ENCODE measurements around the gene MYH15.

Gene MYH15

GRCh38 chr3:108472001-108472591, 38.3 kb downstream of the MYH15 start:
- no peak for DNase-seq (ENCODE audit: low read depth in 2 of 2)

- no peak for DNase-seq (ENCODE audit: low read depth in 2 of 2)
Observed at GRCh38 chr3:108471426-108471825, 39.0 kb downstream of the MYH15 start.

- DNase-seq (ENCODE audit: low read depth in 2 of 2): no peak
Observed at GRCh38 chr3:108469126-108469525, 41.3 kb downstream of the MYH15 start.

GRCh38 chr3:108468577-108468976, 41.8 kb downstream of the MYH15 start:
- DNase-seq (ENCODE audit: low read depth in 2 of 2): no peak

GRCh38 chr3:108462899-108463298, 47.5 kb downstream of the MYH15 start:
- DNase-seq (ENCODE audit: low read depth in 2 of 2): no peak

GRCh38 chr3:108461661-108462111, 48.7 kb downstream of the MYH15 start:
- no peak for DNase-seq (ENCODE audit: low read depth in 2 of 2)

GRCh38 chr3:108459225-108459624, 51.2 kb downstream of the MYH15 start:
- DNase-seq (ENCODE audit: low read depth in 2 of 2): no peak

- no peak for DNase-seq (ENCODE audit: low read depth in 2 of 2)
Observed at GRCh38 chr3:108455212-108455705, 55.1 kb downstream of the MYH15 start.

GRCh38 chr3:108453565-108453964, 56.8 kb downstream of the MYH15 start:
- DNase-seq (ENCODE audit: low read depth in 2 of 2): no peak

GRCh38 chr3:108450444-108450843, 60.0 kb downstream of the MYH15 start:
- no peak for DNase-seq (ENCODE audit: low read depth in 2 of 2)

GRCh38 chr3:108448593-108448992, 61.8 kb downstream of the MYH15 start:
- no peak for DNase-seq (ENCODE audit: low read depth in 2 of 2)

GRCh38 chr3:108447096-108447847, 63.1 kb downstream of the MYH15 start:
- DNase-seq (ENCODE audit: low read depth in 2 of 2): no peak

GRCh38 chr3:108442281-108442680, 68.1 kb downstream of the MYH15 start:
- DNase-seq (ENCODE audit: low read depth in 2 of 2): no peak

GRCh38 chr3:108441518-108441917, 68.9 kb downstream of the MYH15 start:
- DNase-seq (ENCODE audit: low read depth in 2 of 2): no peak

GRCh38 chr3:108441071-108441507, 69.3 kb downstream of the MYH15 start:
- no peak for DNase-seq (ENCODE audit: low read depth in 2 of 2)

GRCh38 chr3:108438542-108438941, 71.9 kb downstream of the MYH15 start:
- no peak for DNase-seq (ENCODE audit: low read depth in 2 of 2)

GRCh38 chr3:108437439-108437838, 73.0 kb downstream of the MYH15 start:
- DNase-seq (ENCODE audit: low read depth in 2 of 2): no peak

- no peak for DNase-seq (ENCODE audit: low read depth in 2 of 2)
Observed at GRCh38 chr3:108433928-108434327, 76.5 kb downstream of the MYH15 start.

GRCh38 chr3:108432431-108432830, 78.0 kb downstream of the MYH15 start:
- no peak for DNase-seq (ENCODE audit: low read depth in 2 of 2)

GRCh38 chr3:108430540-108430939, 79.9 kb downstream of the MYH15 start:
- no peak for DNase-seq (ENCODE audit: low read depth in 2 of 2)

- DNase-seq (ENCODE audit: low read depth in 2 of 2): no peak
Observed at GRCh38 chr3:108428586-108428985, 81.8 kb downstream of the MYH15 start.

GRCh38 chr3:108420926-108421325, 89.5 kb downstream of the MYH15 start:
- no peak for DNase-seq (ENCODE audit: low read depth in 2 of 2)
